DND-41 (cell line): Measurements from ENCODE around the gene IL17B.

Experiments used
- ATAC-seq: fragments of 200-7000 bp; cut with Tn5 transposase; 3 replicates; pipeline ENCODE4 v1.9.1; 2021; ENCODE audit warnings: low read depth; ENCODE audit not compliant: insufficient read depth
- DNase-seq: peaks from one replicate; pipeline ENCODE4 v3.0.0-alpha.2; 2020
- H2AFZ ChIP-seq: 2 replicates; pipeline ENCODE4 v1.6.0; 2012; ENCODE audit warnings: low read depth, low read length
- H3K27ac ChIP-seq: 2 replicates; pipeline ENCODE4 v1.5.1; 2012; ENCODE audit warnings: low read length, inconsistent platforms
- H3K27me3 ChIP-seq: fragments of 200-600 bp; sonication (generic); 2 replicates; pipeline ENCODE4 v1.6.0; 2012; ENCODE audit warnings: low read length, mild to moderate bottlenecking, inconsistent platforms; ENCODE audit not compliant: insufficient read depth, poor library complexity
- H3K36me3 ChIP-seq: 2 replicates; pipeline ENCODE4 v1.5.1; 2012; ENCODE audit warnings: low read length, inconsistent platforms; ENCODE audit not compliant: insufficient read depth
- H3K4me1 ChIP-seq: 2 replicates; pipeline ENCODE4 v1.5.1; 2012; ENCODE audit warnings: mild to moderate bottlenecking, low read length; ENCODE audit not compliant: insufficient read depth
- H3K4me2 ChIP-seq: 2 replicates; pipeline ENCODE4 v1.6.0; 2012; ENCODE audit warnings: mild to moderate bottlenecking, moderate library complexity, low read length, inconsistent platforms; ENCODE audit not compliant: insufficient read depth
- H3K4me3 ChIP-seq, 2 experiments: fragments of 200-600 bp in 1 of 2; shearing (Covaris generic) in 1 of 2; 2 replicates each; pipeline ENCODE4 v1.5.1; 2012 to 2016; ENCODE audit warnings: inconsistent platforms in 2 of 2, low read length in 2 of 2, mild to moderate bottlenecking in 2 of 2, low read depth in 1 of 2, moderate library complexity in 1 of 2
- H3K79me2 ChIP-seq: 2 replicates; pipeline ENCODE4 v1.6.0; 2012; ENCODE audit warnings: low read length, inconsistent platforms; ENCODE audit not compliant: insufficient read depth
- H3K9ac ChIP-seq: 2 replicates; pipeline ENCODE4 v1.6.0; 2012; ENCODE audit warnings: low read depth, mild to moderate bottlenecking, inconsistent platforms, low read length, moderate library complexity
- H3K9me3 ChIP-seq: 2 replicates; pipeline ENCODE4 v1.5.1; 2012; ENCODE audit warnings: low read length, moderate library complexity, mild to moderate bottlenecking, inconsistent platforms; ENCODE audit not compliant: insufficient read depth, severe bottlenecking
- H4K20me1 ChIP-seq: 2 replicates; pipeline ENCODE4 v1.6.0; 2012; ENCODE audit warnings: low read length; ENCODE audit not compliant: insufficient read depth
- EZH2 ChIP-seq: IDR thresholded peaks from 3 replicates; pipeline ENCODE4 v1.6.1; 2012; ENCODE audit warnings: borderline replicate concordance, low read depth, mild to moderate bottlenecking, moderate library complexity, low read length, inconsistent platforms; ENCODE audit not compliant: severe bottlenecking
- TF ChIP-seq, protein P1 (sequence below): IDR thresholded peaks from 2 replicates; pipeline ENCODE4 v1.5.1; 2012; ENCODE audit warnings: borderline replicate concordance, low read length, moderate library complexity, mild to moderate bottlenecking; ENCODE audit not compliant: poor library complexity, severe bottlenecking; ENCODE audit errors: extremely low read depth

Gene IL17B

DNA sequence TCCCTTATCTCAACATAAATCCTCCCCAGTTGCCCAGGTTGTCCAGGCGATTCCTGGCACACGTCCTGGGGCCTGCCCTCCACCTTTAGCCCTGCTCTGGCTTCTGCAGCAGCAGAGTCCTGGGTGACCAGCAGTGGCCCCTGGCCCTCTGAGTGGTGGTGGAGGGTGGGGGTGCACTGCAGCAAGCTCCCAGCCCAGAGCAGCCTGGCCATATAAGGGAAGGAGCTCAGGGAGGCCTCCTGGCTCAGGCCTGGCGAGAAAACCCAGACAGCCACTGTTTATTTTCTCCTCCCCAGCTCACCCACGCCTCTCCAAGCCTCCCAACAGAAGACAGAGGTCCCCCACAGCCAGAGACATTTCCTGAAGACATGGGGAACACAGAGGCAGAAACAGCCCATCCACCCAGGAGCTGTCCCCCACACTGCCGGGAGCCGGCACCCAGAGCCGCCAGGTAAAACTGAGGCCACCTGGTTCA lies 44.7 kb upstream of the IL17B start:
- DNase-seq: no peak
- Histone ChIP-seq H2AFZ (no peak overlapping the region), H3K36me3 (no peaks in the 10 kb centered on the region), H3K9ac (no peak overlapping the region), H4K20me1 (no peaks in the 10 kb centered on the region), H3K27me3 (no peaks in the 10 kb centered on the region), H3K9me3 (no peaks in the 10 kb centered on the region), H3K4me1 (no peaks in the 10 kb centered on the region), H3K4me2 (no peak overlapping the region), H3K79me2 (no peaks in the 10 kb centered on the region), H3K27ac (no peak overlapping the region), H3K4me3 (no peak overlapping the region)
- no peak for ATAC-seq
- TF ChIP-seq, protein P1, sequence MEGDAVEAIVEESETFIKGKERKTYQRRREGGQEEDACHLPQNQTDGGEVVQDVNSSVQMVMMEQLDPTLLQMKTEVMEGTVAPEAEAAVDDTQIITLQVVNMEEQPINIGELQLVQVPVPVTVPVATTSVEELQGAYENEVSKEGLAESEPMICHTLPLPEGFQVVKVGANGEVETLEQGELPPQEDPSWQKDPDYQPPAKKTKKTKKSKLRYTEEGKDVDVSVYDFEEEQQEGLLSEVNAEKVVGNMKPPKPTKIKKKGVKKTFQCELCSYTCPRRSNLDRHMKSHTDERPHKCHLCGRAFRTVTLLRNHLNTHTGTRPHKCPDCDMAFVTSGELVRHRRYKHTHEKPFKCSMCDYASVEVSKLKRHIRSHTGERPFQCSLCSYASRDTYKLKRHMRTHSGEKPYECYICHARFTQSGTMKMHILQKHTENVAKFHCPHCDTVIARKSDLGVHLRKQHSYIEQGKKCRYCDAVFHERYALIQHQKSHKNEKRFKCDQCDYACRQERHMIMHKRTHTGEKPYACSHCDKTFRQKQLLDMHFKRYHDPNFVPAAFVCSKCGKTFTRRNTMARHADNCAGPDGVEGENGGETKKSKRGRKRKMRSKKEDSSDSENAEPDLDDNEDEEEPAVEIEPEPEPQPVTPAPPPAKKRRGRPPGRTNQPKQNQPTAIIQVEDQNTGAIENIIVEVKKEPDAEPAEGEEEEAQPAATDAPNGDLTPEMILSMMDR: no peak

DNA sequence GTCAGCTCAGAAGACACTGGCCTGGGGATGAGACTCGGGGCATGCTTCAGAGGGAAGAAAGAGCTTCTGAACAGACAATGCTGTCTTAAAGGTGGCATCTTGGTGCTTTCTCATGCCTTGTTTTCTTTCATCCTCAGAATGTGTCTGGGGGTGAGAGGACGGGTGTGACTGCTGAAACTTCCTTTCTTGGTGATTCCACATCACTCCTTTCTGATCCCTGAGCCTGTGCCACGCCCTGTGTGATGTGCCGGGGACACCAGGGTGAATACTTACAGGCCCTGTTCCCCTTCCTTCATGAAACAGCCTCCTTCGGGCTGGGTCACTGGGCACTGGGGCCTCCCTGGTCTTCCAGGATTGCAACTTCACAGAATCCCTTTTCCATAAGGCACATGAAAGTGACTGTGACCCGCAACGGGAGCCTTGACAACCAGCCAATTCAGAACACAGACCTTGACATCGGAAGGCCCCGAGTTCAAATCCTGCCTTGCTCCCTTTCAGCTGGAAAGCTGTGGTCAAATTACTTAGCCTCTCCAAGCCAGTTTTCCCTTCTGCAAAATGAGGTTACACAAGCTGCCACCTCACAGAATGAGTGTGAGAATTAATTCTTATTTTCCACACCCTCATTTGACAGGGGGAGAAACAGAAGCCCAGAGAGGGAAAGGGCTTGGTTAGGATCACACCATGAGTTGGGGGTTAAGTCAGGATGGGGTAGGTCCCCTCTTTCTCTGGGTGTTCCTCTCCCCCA lies 44.1 kb upstream of the IL17B start:
- ATAC-seq: no peak
- no peak overlapping the region for H3K27ac ChIP-seq
- no peaks in the 10 kb centered on the region for H4K20me1 ChIP-seq
- H2AFZ ChIP-seq: no peak overlapping the region
- H3K9ac ChIP-seq: no peak overlapping the region
- no peaks in the 10 kb centered on the region for H3K36me3 ChIP-seq
- H3K4me2 ChIP-seq: no peak overlapping the region
- no peak for TF ChIP-seq EZH2
- TF ChIP-seq, protein P1: no peak
- no peak overlapping the region for H3K4me3 ChIP-seq
- H3K4me1 ChIP-seq: no peaks in the 10 kb centered on the region
- no peak for DNase-seq
- H3K27me3 ChIP-seq: no peaks in the 10 kb centered on the region
- H3K79me2 ChIP-seq: no peaks in the 10 kb centered on the region
- no peaks in the 10 kb centered on the region for H3K9me3 ChIP-seq

DNA sequence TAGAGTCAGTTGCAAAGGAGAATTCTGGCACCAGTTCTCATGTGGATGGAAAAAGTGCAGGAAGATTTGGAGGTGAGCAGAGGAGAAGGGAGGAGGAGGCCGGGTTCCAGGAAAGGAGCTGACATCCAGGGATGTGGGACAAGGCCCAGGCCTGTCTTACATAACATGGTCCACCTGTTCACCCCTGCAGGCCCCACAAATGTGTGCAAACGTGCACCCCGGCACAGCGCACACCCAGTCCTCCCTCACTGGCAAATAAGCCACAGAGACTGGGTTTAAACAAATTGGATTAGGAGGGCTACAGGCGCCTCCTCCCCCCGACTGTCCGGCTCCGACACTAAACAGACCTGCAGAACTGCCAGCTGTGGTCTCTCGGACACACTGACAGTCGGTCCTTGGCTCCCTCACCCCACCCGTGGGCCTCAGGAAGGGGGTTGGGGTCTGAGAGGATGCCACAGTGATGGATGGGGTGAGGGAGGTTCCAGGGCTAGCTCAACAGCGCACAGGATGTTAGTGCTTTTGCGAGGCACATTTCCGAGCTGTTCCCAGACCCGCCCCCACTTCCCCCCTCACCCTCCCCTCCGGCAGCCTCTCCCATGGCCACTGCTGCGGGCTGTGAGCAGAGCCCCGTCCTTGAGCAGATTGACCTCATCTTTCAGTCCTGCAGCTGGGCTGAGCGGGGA lies 43.4 kb upstream of the IL17B start:
- Histone ChIP-seq H3K4me1 (no peaks in the 10 kb centered on the region), H3K9ac (no peak overlapping the region), H3K9me3 (no peaks in the 10 kb centered on the region), H3K4me2 (no peak overlapping the region), H3K27me3 (no peaks in the 10 kb centered on the region), H3K79me2 (no peaks in the 10 kb centered on the region), H3K36me3 (no peaks in the 10 kb centered on the region), H2AFZ (no peak overlapping the region), H3K27ac (no peak overlapping the region), H4K20me1 (no peaks in the 10 kb centered on the region), H3K4me3 (no peak overlapping the region)
- no peak for TF ChIP-seq EZH2
- TF ChIP-seq, protein P1: no peak
- no peak for DNase-seq
- peak; percentile 40; the same call in 1 of the 3 replicates for ATAC-seq
